Left renal pelvis (tissue), 4 donors: ENCODE data around the gene NTM. TPM values are rescaled to one million over a fixed set of nuclear protein-coding genes. Genes with fewer than 3 reads are reported as not detected.
"Not testable (repeated sequence)": the region's sequence is repeated elsewhere in the genome, so short reads cannot be mapped to it uniquely, and the experiment has no call there.

Experiments used
- DNase-seq, 4 donors: peaks; one replicate each; pipeline ENCODE4 v3.0.0-alpha.2; 2013; ENCODE audit warnings: low read depth in 4 of 4, low spot score in 3 of 4
- polyA plus RNA-seq, 4 donors: library from polyadenylated mRNA; unstranded; fragments of 120-200 nt; gene quantifications; one replicate each; pipeline ENCODE4 v1.2.1, GENCODE V29; 2013; ENCODE audit not compliant: insufficient read length in 4 of 4

The NTM gene
- polyA plus RNA-seq, 4 donors, result 41.2 to 80.3 (median 50.2) TPM

DNA sequence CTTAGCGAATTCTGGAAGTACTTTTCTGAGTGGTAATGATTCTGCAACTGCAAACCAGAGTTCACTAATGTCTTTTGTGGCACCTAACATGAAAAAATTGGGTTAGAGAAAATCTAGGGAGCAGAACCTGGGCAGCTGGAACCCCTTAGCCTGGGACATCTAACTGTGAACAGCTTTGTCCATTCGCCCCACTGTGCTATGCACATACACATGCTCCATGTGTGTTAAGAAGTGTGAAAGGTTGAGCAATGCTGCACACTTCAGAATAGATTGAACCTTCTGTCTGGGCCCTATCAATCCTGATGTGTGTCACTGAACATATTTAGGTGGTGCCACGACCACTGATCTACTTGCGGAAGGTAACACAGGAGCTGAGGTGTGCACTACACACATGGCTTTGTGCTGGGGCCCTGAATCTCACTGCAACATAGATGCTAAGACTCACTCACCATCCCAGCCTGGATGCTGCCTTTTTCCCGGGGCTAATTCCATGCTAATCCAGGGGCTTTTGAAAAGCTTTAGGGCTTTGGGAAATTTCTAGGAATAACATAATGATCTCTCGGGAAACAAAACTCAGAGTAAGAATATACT, 976.2 kb downstream of the NTM start:
- DNase-seq, result no peak

- no peak for DNase-seq
These were observed 977.0 kb downstream of the NTM start for GRCh38 chr11:132347156-132348090.

GRCh38 chr11:132349811-132350733, 979.7 kb downstream of the NTM start:
- no peak for DNase-seq

DNA sequence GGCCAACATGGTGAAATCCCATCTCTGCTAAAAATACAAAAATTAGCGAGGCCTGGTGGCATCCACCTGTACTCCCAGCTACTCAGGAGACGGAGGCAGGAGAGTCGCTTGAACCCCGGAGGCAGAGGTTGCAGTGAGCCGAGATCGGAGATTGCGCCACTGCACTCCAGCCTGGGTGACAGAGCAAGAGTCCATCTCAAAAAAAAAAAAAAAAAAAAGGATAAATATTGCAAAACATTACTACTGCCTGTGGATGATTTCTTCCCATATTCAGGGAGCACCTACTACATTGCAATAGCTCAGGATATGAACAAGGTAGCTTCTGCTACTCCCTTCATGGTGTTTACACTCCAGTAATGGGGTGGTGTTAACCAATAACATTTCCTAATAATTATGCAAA, 980.6 kb downstream of the NTM start:
- DNase-seq, result no peak

GRCh38 chr11:132352497-132352896, 982.1 kb downstream of the NTM start:
- DNase-seq, result no peak

- no peak for DNase-seq
These were observed 982.8 kb downstream of the NTM start for GRCh38 chr11:132353255-132353654.

DNA sequence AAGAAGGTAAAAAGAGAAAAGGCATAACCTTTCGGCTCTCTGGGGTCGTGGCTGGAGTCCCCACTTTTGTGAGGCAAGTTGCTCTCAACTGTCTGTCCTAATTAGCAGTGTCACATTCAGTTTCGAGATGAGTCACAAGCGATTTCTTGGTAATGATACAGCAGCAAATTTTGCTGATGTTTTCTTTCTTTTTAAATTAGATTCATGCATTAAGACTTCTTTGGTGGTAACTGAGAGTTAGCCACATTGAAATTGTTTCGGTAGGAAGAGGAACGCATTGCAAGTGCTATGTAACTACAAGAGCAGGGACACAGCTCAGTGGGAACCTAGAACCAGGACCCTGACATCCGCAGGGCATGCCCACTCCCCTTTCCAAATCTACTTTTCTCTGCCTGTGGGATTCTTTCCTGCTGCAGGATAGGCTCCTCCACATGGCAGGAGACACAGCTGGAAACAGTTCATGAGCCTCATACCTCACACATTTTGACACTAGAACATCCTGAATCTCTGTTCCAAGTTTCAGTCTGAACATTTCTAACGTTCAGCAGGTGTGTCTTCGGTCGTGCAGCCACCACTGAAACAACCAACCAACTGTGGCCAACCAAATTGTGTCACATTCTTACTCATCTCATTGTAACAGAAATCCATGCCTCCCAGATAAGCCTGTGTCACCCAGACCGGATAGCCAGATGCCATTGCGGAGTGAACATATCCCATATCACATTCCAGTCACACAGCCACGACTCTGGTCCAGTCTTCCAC, 987.6 kb downstream of the NTM start:
- DNase-seq, result no peak

- DNase-seq, result no peak
These were observed 988.1 kb downstream of the NTM start for GRCh38 chr11:132358573-132358953.

DNA sequence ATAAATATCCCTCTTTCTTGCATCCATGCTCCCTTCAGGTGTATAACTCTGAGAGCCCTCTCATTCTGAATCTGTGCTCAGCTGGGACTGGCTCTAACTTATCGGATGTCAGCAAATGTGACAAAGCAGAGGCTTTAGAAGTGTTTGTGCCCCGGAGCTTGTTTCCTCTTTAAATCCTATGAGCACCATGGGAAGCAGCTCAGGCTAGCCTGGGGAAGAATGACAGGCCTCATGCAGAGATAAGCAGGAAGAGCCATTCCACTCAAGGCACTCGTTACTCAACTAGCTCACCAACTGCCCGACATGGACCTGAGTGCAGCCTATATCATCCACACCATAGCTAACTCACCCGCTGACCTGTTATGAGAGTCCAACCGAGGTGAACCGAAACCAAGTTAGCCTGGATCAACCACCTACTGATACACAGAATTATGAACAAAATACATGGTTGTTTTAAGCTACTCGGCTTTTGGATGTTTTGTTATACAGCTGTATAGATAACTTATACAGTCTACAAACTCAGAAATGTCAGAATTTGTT, 990.7 kb downstream of the NTM start:
- no peak for DNase-seq

DNA sequence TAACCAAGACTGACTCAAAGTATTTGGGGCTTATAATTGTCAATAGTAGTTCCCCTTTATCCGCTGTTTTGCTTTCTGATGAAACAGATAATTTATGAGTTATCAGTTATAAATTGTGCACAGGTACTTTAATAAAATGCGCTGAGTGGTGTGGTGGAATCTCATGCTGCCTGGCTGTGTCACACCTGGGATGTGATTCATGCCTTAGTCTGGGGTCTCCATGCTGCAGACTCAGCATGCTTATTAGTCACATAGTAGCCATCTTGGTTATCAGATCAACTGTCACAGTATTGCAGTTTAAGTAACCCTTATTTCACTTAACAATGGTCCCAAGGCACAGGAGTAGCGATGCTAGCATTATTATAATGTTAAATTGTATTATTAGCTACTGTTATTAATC, 995.2 kb downstream of the NTM start:
- DNase-seq, result no peak

DNA sequence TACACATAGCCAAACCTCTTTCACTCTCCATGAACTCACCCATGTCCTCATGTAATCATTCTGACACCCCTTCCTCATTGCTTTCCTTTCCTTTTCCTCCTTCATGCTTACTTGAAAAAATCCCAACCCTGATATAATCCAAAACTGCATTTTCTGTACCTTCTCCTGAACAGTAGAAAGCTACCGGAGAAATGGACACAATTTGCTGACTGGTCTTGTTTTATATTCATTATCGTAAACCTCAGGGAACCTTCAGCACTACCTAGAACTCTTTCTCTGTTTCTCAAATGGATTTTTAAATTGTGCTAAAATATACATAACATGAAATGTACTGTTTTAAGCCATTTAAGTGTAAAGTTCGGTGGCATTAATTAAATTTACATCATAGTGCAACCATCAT, 996.9 kb downstream of the NTM start:
- DNase-seq, result no peak

DNA sequence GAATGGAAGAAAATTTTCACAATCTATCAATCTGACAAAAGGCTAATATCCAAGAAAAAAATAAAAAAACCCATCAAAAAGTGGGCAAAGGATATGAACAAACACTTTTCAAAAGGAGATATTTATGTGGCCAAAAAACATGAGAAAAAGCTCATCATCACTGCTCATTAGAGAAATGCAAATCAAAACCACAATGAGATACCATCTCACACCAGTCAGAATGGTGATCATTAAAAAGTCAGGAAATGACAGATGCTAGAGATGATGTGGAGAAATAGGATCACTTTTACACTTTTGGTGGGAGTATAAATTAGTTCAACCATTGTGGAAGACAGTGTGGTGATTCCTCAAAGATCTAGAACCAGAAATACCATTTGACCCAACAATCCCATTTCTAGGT, 999.7 kb downstream of the NTM start:
- not testable (repeated sequence) for DNase-seq

DNA sequence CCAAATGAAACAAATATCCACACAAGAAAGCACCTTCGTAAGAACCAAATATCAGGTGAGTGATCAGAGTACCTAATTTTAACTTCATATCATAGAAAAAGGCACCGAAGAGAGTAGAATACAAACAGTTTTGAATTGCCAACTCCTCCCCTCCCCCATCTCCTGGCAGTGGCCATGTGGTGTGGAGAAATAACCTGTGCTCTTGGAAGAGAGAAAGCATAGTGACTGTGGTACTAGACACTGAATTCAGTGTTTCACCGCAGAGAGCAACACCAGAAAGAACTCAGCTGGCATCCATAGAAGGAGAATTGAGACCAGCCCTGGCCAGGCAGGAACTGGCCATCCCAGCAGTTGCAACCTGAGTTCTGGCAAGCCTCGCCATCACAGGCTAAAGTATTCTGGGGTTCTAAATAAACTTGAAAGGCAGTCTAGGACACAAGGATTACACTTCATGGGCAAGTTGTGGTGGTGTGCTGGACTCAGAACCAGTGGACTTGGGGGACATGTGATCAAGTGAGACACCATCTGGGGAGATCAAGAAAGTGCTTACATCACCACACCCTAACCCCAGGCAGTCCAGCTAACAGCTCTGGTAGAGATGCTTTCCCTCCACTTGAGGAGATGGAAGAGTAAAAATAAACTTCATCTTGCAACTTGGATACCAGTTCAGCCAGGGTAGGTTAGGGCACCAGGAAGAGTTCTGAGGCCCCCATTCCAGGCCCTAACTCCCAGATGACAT, 1003.2 kb downstream of the NTM start:
- DNase-seq, result no peak

DNA sequence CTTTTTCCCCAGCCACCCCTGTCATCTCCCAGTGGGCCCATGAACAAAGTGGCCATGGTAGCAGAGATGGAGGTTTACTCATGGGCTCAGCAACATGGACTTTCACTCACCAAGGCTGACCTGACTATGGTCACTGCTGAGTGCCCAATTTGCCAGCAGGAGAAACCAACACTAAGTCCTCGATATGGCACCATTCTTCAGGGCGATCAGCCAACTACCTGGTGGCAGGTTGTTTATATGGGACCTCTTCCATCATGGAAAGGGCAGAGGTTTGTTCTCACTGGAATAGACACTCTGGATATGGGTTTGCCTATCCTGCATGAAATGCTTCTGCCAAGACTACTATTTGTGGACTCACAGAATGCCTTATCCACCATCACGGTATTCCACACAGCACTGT, 1009.1 kb downstream of the NTM start:
- no peak for DNase-seq
